HepG2 (cell line): ENCODE measurements around the gene CLRN2. TPM values are rescaled to one million over a fixed set of nuclear protein-coding genes. Genes with fewer than 3 reads are reported as not detected.
A peak's percentile ranks its signal among the peaks of the same experiment; 100 is the strongest.

Experiments used
- CAMTA2 ChIP-seq: sonication (generic); formaldehyde crosslinking; IDR thresholded peaks from 2 replicates; pipeline ENCODE4 v1.4.0; 2020; ENCODE audit warnings: mild to moderate bottlenecking, missing genetic modification reagents, borderline replicate concordance
- EEA1 ChIP-seq: sonication (generic); formaldehyde crosslinking; IDR thresholded peaks from 2 replicates; pipeline ENCODE4 v1.5.1; 2020; ENCODE audit warnings: mild to moderate bottlenecking, missing genetic modification reagents, borderline replicate concordance
- ELF4 ChIP-seq: sonication (generic); formaldehyde crosslinking; IDR thresholded peaks from 2 replicates; pipeline ENCODE4 v1.5.0; 2020; ENCODE audit warnings: missing genetic modification reagents, mild to moderate bottlenecking, moderate library complexity, borderline replicate concordance
- MLLT10 ChIP-seq: sonication (generic); formaldehyde crosslinking; IDR thresholded peaks from 2 replicates; pipeline ENCODE4 v1.4.0; 2020; ENCODE audit warnings: missing genetic modification reagents
- RBAK ChIP-seq: sonication (generic); formaldehyde crosslinking; IDR thresholded peaks from 2 replicates; pipeline ENCODE4 v1.5.1; 2020; ENCODE audit warnings: mild to moderate bottlenecking, missing genetic modification reagents
- SALL1 ChIP-seq: sonication (generic); formaldehyde crosslinking; IDR thresholded peaks from 2 replicates; pipeline ENCODE4 v1.8.0; 2022; ENCODE audit warnings: mild to moderate bottlenecking, missing genetic modification reagents
- TAF15 ChIP-seq: fragments of 200-400 bp; formaldehyde crosslinking; IDR thresholded peaks from one replicate; pipeline ENCODE4 v1.6.1; 2018; ENCODE audit warnings: mild to moderate bottlenecking, low read depth, low read length; ENCODE audit not compliant: poor library complexity, severe bottlenecking
- ZNF547 ChIP-seq: sonication (generic); formaldehyde crosslinking; IDR thresholded peaks from 2 replicates; pipeline ENCODE4 v1.5.1; 2020; ENCODE audit warnings: mild to moderate bottlenecking, missing genetic modification reagents
- polyA plus RNA-seq, 8 experiments: library from polyadenylated mRNA; depleted of rRNA in 3 of 8; stranded (reverse) in 7 of 8; unstranded in 1 of 8; fragments of >200 nt; fragmentation: Illumina TruSeq in 4 of 8; extraction: Trizol in 4 of 8; gene quantifications; 2 replicates each; pipeline versions ENCODE4 v1.2.1 to v1.2.3, GENCODE V29; 2011 to 2016; ENCODE audit warnings: low read depth in 4 of 8, missing spikeins in 1 of 8, mixed read lengths in 1 of 8; ENCODE audit not compliant: insufficient read depth in 1 of 8
- total RNA-seq, 5 experiments: library from RNA; depleted of rRNA; stranded (reverse); fragments of >200 nt; fragmentation: Illumina TruSeq; extraction: Trizol; gene quantifications; 2 replicates each; pipeline ENCODE4 v1.2.3, GENCODE V29; 2016; ENCODE audit warnings: low read depth in 1 of 5
- TF ChIP-seq, protein P1 (sequence below), 2 experiments: sonication (generic) in 1 of 2; formaldehyde crosslinking in 1 of 2; IDR thresholded peaks; 2 replicates each; pipeline versions ENCODE4 v1.5.1 to v1.6.1; 2011 to 2020; ENCODE audit warnings: borderline replicate concordance in 1 of 2, low read depth in 1 of 2, low read length in 1 of 2, mild to moderate bottlenecking in 1 of 2, missing genetic modification reagents in 1 of 2, moderate library complexity in 1 of 2
- TF ChIP-seq, protein P2 (sequence below): sonication (generic); formaldehyde crosslinking; IDR thresholded peaks from 2 replicates; pipeline ENCODE4 v1.5.0; 2020; ENCODE audit warnings: mild to moderate bottlenecking, missing genetic modification reagents, moderate library complexity
- TF ChIP-seq, protein P3 (sequence below): sonication (generic); formaldehyde crosslinking; IDR thresholded peaks from 2 replicates; pipeline ENCODE4 v1.5.0; 2020; ENCODE audit warnings: mild to moderate bottlenecking, low read depth, missing genetic modification reagents, borderline replicate concordance
- TF ChIP-seq, protein P4 (sequence below): sonication (generic); formaldehyde crosslinking; IDR thresholded peaks from 2 replicates; pipeline ENCODE4 v1.5.1; 2020; ENCODE audit warnings: missing genetic modification reagents, mild to moderate bottlenecking, borderline replicate concordance
- TF ChIP-seq, protein P5 (sequence below): sonication (generic); formaldehyde crosslinking; IDR thresholded peaks from 2 replicates; pipeline ENCODE4 v1.8.1; 2023; ENCODE audit warnings: missing genetic modification reagents, inconsistent platforms, borderline replicate concordance

The CLRN2 gene
- total and polyA plus RNA-seq, 2 of the 13 experiments (the other 11 are each of a cell fraction or from before 2014, with no cell fraction given) = not detected

DNA sequence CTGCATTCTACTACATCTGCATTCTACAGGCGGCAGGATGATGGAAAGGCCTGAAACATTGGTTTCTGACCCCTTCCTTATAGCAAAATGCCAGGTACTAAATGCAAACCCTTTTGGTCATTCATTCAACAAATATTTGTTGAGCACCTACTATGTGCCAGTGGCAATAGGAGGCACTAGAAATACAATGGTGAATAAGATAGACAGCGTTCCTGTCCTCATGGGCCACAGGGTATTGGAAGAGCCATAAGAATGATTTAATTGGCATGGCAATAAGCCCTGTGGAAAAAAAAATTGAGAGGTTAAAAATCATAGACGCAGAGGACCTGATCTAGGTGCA lies 44.7 kb downstream of the CLRN2 start (continued):
- no peak for TF ChIP-seq CAMTA2 (CRISPR knock-in tag)
- TF ChIP-seq, protein P1, sequence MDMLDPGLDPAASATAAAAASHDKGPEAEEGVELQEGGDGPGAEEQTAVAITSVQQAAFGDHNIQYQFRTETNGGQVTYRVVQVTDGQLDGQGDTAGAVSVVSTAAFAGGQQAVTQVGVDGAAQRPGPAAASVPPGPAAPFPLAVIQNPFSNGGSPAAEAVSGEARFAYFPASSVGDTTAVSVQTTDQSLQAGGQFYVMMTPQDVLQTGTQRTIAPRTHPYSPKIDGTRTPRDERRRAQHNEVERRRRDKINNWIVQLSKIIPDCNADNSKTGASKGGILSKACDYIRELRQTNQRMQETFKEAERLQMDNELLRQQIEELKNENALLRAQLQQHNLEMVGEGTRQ (IDR thresholded peaks at IDR 0.05; ENCODE audit: low read depth, low read length) = no peak
- TF ChIP-seq, protein P1 (CRISPR knock-in tag; IDR thresholded peaks at IDR 0.05; ENCODE audit: borderline replicate concordance) = 0 out of 2 replicates have a peak, but pooled peaks have one; percentile 8
- TF ChIP-seq, protein P2, sequence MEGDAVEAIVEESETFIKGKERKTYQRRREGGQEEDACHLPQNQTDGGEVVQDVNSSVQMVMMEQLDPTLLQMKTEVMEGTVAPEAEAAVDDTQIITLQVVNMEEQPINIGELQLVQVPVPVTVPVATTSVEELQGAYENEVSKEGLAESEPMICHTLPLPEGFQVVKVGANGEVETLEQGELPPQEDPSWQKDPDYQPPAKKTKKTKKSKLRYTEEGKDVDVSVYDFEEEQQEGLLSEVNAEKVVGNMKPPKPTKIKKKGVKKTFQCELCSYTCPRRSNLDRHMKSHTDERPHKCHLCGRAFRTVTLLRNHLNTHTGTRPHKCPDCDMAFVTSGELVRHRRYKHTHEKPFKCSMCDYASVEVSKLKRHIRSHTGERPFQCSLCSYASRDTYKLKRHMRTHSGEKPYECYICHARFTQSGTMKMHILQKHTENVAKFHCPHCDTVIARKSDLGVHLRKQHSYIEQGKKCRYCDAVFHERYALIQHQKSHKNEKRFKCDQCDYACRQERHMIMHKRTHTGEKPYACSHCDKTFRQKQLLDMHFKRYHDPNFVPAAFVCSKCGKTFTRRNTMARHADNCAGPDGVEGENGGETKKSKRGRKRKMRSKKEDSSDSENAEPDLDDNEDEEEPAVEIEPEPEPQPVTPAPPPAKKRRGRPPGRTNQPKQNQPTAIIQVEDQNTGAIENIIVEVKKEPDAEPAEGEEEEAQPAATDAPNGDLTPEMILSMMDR (CRISPR knock-in tag) = no peak
- 0 out of 2 replicates have a peak, but pooled peaks have one; percentile 17 for TF ChIP-seq ELF4 (CRISPR knock-in tag)
- TF ChIP-seq TAF15 = no peak
- no peak for TF ChIP-seq RBAK (CRISPR knock-in tag)
- TF ChIP-seq, protein P3, sequence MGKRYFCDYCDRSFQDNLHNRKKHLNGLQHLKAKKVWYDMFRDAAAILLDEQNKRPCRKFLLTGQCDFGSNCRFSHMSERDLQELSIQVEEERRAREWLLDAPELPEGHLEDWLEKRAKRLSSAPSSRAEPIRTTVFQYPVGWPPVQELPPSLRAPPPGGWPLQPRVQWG (CRISPR knock-in tag) = no peak
- TF ChIP-seq EEA1 (CRISPR knock-in tag) = no peak
- no peak for TF ChIP-seq MLLT10 (CRISPR knock-in tag)
- TF ChIP-seq SALL1 (CRISPR knock-in tag) = no peak
- TF ChIP-seq, protein P4, sequence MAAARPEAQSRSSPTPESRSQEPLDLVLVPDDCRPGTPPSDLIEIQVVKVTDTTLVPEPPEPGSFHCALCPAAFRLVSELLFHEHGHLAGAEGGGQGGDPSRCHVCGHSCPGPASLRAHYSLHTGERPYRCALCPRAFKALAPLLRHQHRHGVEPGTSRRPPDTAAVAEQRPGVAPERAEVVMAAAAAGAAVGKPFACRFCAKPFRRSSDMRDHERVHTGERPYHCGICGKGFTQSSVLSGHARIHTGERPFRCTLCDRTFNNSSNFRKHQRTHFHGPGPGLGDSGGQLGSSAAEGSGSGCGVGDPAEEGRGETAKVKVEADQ = no peak; the same call in 1 of the 2 replicates
- TF ChIP-seq, protein P5, sequence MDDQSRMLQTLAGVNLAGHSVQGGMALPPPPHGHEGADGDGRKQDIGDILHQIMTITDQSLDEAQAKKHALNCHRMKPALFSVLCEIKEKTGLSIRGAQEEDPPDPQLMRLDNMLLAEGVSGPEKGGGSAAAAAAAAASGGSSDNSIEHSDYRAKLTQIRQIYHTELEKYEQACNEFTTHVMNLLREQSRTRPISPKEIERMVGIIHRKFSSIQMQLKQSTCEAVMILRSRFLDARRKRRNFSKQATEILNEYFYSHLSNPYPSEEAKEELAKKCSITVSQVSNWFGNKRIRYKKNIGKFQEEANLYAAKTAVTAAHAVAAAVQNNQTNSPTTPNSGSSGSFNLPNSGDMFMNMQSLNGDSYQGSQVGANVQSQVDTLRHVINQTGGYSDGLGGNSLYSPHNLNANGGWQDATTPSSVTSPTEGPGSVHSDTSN (CRISPR knock-in tag) = no peak
- TF ChIP-seq ZNF547 (CRISPR knock-in tag) = no peak
